ENCODE data around the gene SAA2. TPM values are rescaled to one million over a fixed set of nuclear protein-coding genes. Genes with fewer than 3 reads are reported as not detected.

SAA2 gene
- total RNA-seq, 2 donors from 2014 or later = not detected

Other genes starting within 250 kb of the SAA2 start
- gene SERGEF, start 235.6 kb downstream of the SAA2 start, total RNA-seq = 10 to 100 TPM; 47.9 to 76.0 TPM
- gene TPH1, start 202.4 kb downstream of the SAA2 start, total RNA-seq = under 1 TPM; 0.19 to 0.24 TPM
- gene SAAL1, start 142.6 kb downstream of the SAA2 start, total RNA-seq = 10 to 100 TPM; 13.3 to 31.1 TPM
- not detected for gene MRGPRX3, start 116.1 kb downstream of the SAA2 start, total RNA-seq
- not detected for gene MRGPRX4, start 75.8 kb downstream of the SAA2 start, total RNA-seq
- gene SAA4, start 11.9 kb downstream of the SAA2 start, total RNA-seq = not detected
- not detected for gene SAA1, start 17.6 kb upstream of the SAA2 start, total RNA-seq
- gene HPS5, start 73.5 kb upstream of the SAA2 start, total RNA-seq = 10 to 100 TPM; 17.9 to 23.5 TPM
- gene GTF2H1, start 73.9 kb upstream of the SAA2 start, total RNA-seq = 10 to 100 TPM; 48.9 to 54.2 TPM
- gene LDHA, start 145.9 kb upstream of the SAA2 start, total RNA-seq = 1,000 to 10,000 TPM; 1,801 to 2,195 TPM
- under 1 TPM in 1 of 2 donors, not detected in 1; 0.63 TPM for gene LDHC, start 163.7 kb upstream of the SAA2 start, total RNA-seq
- gene LDHAL6A, start 207.2 kb upstream of the SAA2 start, total RNA-seq = not detected